ENCODE results near the gene CHCHD6. TPM values are rescaled to one million over a fixed set of nuclear protein-coding genes. Genes with fewer than 3 reads are reported as not detected.
A peak's percentile ranks its signal among the peaks of the same experiment; 100 is the strongest.

Gene CHCHD6
- total RNA-seq: 30.2 and 32.8 TPM in 2 replicates
- long read RNA-seq, transcript CHCHD6-201 (8 exons, 1,006 nt): major isoform, 7 of 17 reads
- long read RNA-seq, partial matches to known transcripts: 3 of 17 reads
- long read RNA-seq, other reads (novel, unspliced or antisense): 7 of 17 reads

GRCh38 chr3:126703512-126704493, at the start of gene CHCHD6:
TSS of gene CHCHD6 (plus strand) at chr3:126704240. CDS start at chr3:126704313, 73 bp downstream.
- H3K27me3 Mint-ChIP-seq: peaks cover 22% of the 10 kb centered on the region
- H3K4me3 Mint-ChIP-seq (ENCODE audit: low read depth): peak within 1 kb of the TSS; percentile 93
- peak within 1 kb of the TSS; percentile 92 for H3K27ac Mint-ChIP-seq
- peaks cover 4% of the 10 kb centered on the region for H3K9me3 Mint-ChIP-seq (ENCODE audit: low read depth)
- TF ChIP-seq CTCF (IDR thresholded peaks at IDR 0.05; ENCODE audit: unreplicated experiment): peak; percentile 40
- no peaks in the 10 kb centered on the region for H3K36me3 Mint-ChIP-seq (ENCODE audit: insufficient read depth)
- peak; percentile 96 for DNase-seq (ENCODE audit: low spot score, unreplicated experiment)
- peaks cover 9% of the 10 kb centered on the region for H3K4me1 Mint-ChIP-seq (ENCODE audit: low read depth)

- Mint-ChIP-seq H3K27ac (peak within 1 kb of the TSS; percentile 95), H3K4me1 (ENCODE audit: low read depth) (peaks cover 4% of the 10 kb centered on the region), H3K27me3 (peaks cover 4% of the 10 kb centered on the region), H3K9me3 (ENCODE audit: low read depth) (peaks cover 4% of the 10 kb centered on the region), H3K36me3 (ENCODE audit: insufficient read depth) (peaks cover 1% of the 10 kb centered on the region), H3K4me3 (ENCODE audit: low read depth) (peak within 1 kb of the TSS; percentile 83)
- TF ChIP-seq CTCF (IDR thresholded peaks at IDR 0.05; ENCODE audit: unreplicated experiment): peak; percentile 34
- peak; percentile 85 for DNase-seq (ENCODE audit: low spot score, unreplicated experiment)
Measured at GRCh38 chr3:126654571-126655383, 49.3 kb upstream of the CHCHD6 start, which contains the start of gene TXNRD3. TSS of gene TXNRD3 (minus strand) at chr3:126655124.

GRCh38 chr3:126655887-126656286, 48.2 kb upstream of the CHCHD6 start:
- Mint-ChIP-seq H3K27me3 (peaks cover 14% of the 10 kb centered on the region), H3K36me3 (ENCODE audit: insufficient read depth) (peaks cover 1% of the 10 kb centered on the region), H3K9me3 (ENCODE audit: low read depth) (peaks cover 4% of the 10 kb centered on the region), H3K27ac (no peak overlapping the region), H3K4me1 (ENCODE audit: low read depth) (peaks cover 4% of the 10 kb centered on the region), H3K4me3 (ENCODE audit: low read depth) (peak overlapping the region; percentile 75)
- DNase-seq (ENCODE audit: low spot score, unreplicated experiment): no peak
- TF ChIP-seq CTCF (IDR thresholded peaks at IDR 0.05; ENCODE audit: unreplicated experiment): no peak

GRCh38 chr3:126656371-126657134, 47.5 kb upstream of the CHCHD6 start:
- DNase-seq (ENCODE audit: low spot score, unreplicated experiment): no peak
- peaks cover 20% of the 10 kb centered on the region for H3K27me3 Mint-ChIP-seq
- H3K9me3 Mint-ChIP-seq (ENCODE audit: low read depth): peaks cover 7% of the 10 kb centered on the region
- H3K4me1 Mint-ChIP-seq (ENCODE audit: low read depth): peaks cover 4% of the 10 kb centered on the region
- H3K27ac Mint-ChIP-seq: no peak overlapping the region
- no peak for TF ChIP-seq CTCF (IDR thresholded peaks at IDR 0.05; ENCODE audit: unreplicated experiment)
- H3K4me3 Mint-ChIP-seq (ENCODE audit: low read depth): no peak overlapping the region
- H3K36me3 Mint-ChIP-seq (ENCODE audit: insufficient read depth): peaks cover 1% of the 10 kb centered on the region
